ENCODE results near the gene LSAMP.

GRCh38 chr3:115808244-115808643 is 637.0 kb downstream of the LSAMP start:
- TF ChIP-seq CTCF (IDR thresholded peaks at IDR 0.05) = no peak
- no peak for TF ChIP-seq POLR2A (IDR thresholded peaks at IDR 0.05)
